K562 (cell line): ENCODE data around the gene MINPP1. TPM values are rescaled to one million over a fixed set of nuclear protein-coding genes. Genes with fewer than 3 reads are reported as not detected.

Source experiments
- CBFA2T2 ChIP-seq: fragments of 450-650 bp; conservative IDR thresholded peaks from 2 replicates; pipeline ENCODE4 v1.6.1; 2017; ENCODE audit warnings: mild to moderate bottlenecking
- CC2D1A ChIP-seq: fragments of 450-650 bp; IDR thresholded peaks from 2 replicates; pipeline ENCODE4 v1.6.1; 2017; ENCODE audit warnings: mild to moderate bottlenecking
- CHD1 ChIP-seq: fragments of 200-600 bp; sonication (generic); IDR thresholded peaks from one replicate; pipeline ENCODE4 v1.6.1; 2012; ENCODE audit warnings: mild to moderate bottlenecking, moderate library complexity, low read length, inconsistent platforms
- E2F4 ChIP-seq: sonication (generic); formaldehyde crosslinking; IDR thresholded peaks from 2 replicates; pipeline ENCODE4 v1.8.0; 2022; ENCODE audit warnings: mild to moderate bottlenecking, low read depth, missing genetic modification reagents
- ETV1 ChIP-seq: fragments of 450-650 bp; conservative IDR thresholded peaks from 2 replicates; pipeline ENCODE4 v1.6.1; 2016; ENCODE audit warnings: missing genetic modification characterization, control low read depth, low read depth, missing compliant biosample characterization
- FOXA1 ChIP-seq: fragments of 450-650 bp; IDR thresholded peaks from 2 replicates; pipeline ENCODE4 v1.6.1; 2016; ENCODE audit warnings: mild to moderate bottlenecking, borderline replicate concordance
- FUS ChIP-seq: fragments of 200-400 bp; formaldehyde crosslinking; optimal IDR thresholded peaks from 2 replicates; pipeline ENCODE3; 2017; ENCODE audit warnings: low read depth, low read length
- HMGN3 ChIP-seq: IDR thresholded peaks from 2 replicates; pipeline ENCODE4 v1.6.1; 2011; ENCODE audit warnings: borderline replicate concordance, low read depth, mild to moderate bottlenecking, mixed read lengths, low read length; ENCODE audit not compliant: insufficient read length; ENCODE audit errors: extremely low read depth
- KDM5B ChIP-seq: fragments of 200-600 bp; sonication (generic); IDR thresholded peaks from 2 replicates; pipeline ENCODE4 v1.6.1; 2012; ENCODE audit warnings: low read depth, mild to moderate bottlenecking, moderate library complexity, low read length, control low read depth, inconsistent platforms; ENCODE audit not compliant: insufficient replicate concordance
- MBD1 ChIP-seq: fragments of 250-450 bp; sonication (Bioruptor Pico); IDR thresholded peaks from 2 replicates; pipeline ENCODE4 v1.8.0; 2022; ENCODE audit warnings: inconsistent platforms
- MEF2D ChIP-seq: conservative IDR thresholded peaks from 2 replicates; pipeline ENCODE4 v1.6.1; 2016; ENCODE audit warnings: low read depth, missing genetic modification characterization, missing compliant biosample characterization
- MTA2 ChIP-seq: fragments of 450-650 bp; IDR thresholded peaks from 2 replicates; pipeline ENCODE4 v1.6.1; 2016; ENCODE audit warnings: low read depth
- PHTF2 ChIP-seq: fragments of 250-450 bp; sonication (Bioruptor Pico); IDR thresholded peaks from 2 replicates; pipeline ENCODE4 v1.5.0; 2021; ENCODE audit warnings: mild to moderate bottlenecking
- RBM14 ChIP-seq: fragments of 200-400 bp; formaldehyde crosslinking; IDR thresholded peaks from 2 replicates; pipeline ENCODE4 v1.6.1; 2018; ENCODE audit warnings: low read depth, mild to moderate bottlenecking, low read length, moderate library complexity, borderline replicate concordance; ENCODE audit not compliant: insufficient read depth
- TAF7 ChIP-seq: fragments of 450-650 bp; IDR thresholded peaks from 2 replicates; pipeline ENCODE4 v1.6.1; 2016; ENCODE audit warnings: missing genetic modification characterization, missing compliant biosample characterization
- XRCC4 ChIP-seq: IDR thresholded peaks from one replicate; pipeline ENCODE4 v1.6.1; 2011; ENCODE audit not compliant: insufficient read depth, insufficient read length; ENCODE audit errors: extremely low read depth
- ZBED1 ChIP-seq: IDR thresholded peaks from 2 replicates; pipeline ENCODE4 v1.6.1; 2014
- ZFP1 ChIP-seq: fragments of 450-650 bp; formaldehyde crosslinking; IDR thresholded peaks from 2 replicates; pipeline ENCODE4 v1.4.0; 2020; ENCODE audit warnings: mild to moderate bottlenecking, mixed read lengths
- ZNF507 ChIP-seq: conservative IDR thresholded peaks from 2 replicates; pipeline ENCODE4 v1.6.1; 2017; ENCODE audit warnings: missing genetic modification characterization, missing compliant biosample characterization
- ZNF639 ChIP-seq, 2 experiments: fragments of 200-800 bp in 1 of 2; sonication (Bioruptor generic) in 1 of 2; sonication (generic) in 1 of 2; formaldehyde crosslinking in 1 of 2; IDR thresholded peaks in 1 of 2; conservative IDR thresholded peaks in 1 of 2; 2 replicates each; pipeline versions ENCODE4 v1.5.0 to v1.6.1; 2016 to 2020; ENCODE audit warnings: missing compliant biosample characterization in 1 of 2, missing genetic modification characterization in 1 of 2, missing genetic modification reagents in 1 of 2
- ZNF77 ChIP-seq: fragments of 250-450 bp; sonication (Bioruptor Pico); IDR thresholded peaks from 2 replicates; pipeline ENCODE4 v1.5.0; 2020
- polyA plus RNA-seq, 8 experiments: library from polyadenylated mRNA; depleted of rRNA in 4 of 8; stranded (reverse) in 5 of 8; unstranded in 3 of 8; fragments of >200 nt; fragmentation: Nextera tagmentation in 2 of 8; fragmentation: Illumina TruSeq in 1 of 8; extraction: Ambion mirVana in 2 of 8; extraction: Trizol in 1 of 8; gene quantifications; 2 replicates each; pipeline versions ENCODE4 v1.2.1 to v1.2.3, GENCODE V29; 2011 to 2014; ENCODE audit warnings: inconsistent platforms in 1 of 8, missing spikeins in 1 of 8
- total RNA-seq, 7 experiments: library from RNA; depleted of rRNA in 6 of 7; stranded (reverse); fragments of >200 nt in 6 of 7; fragmentation: Illumina TruSeq in 2 of 7; extraction: Trizol in 2 of 7; gene quantifications; 2 replicates each; pipeline versions ENCODE4 v1.2.1 to v1.2.3, GENCODE V29; 2011 to 2021; ENCODE audit warnings: low replicate concordance in 1 of 7
- TF ChIP-seq, protein P1 (sequence below): fragments of 250-450 bp; sonication (Bioruptor Pico); IDR thresholded peaks from 2 replicates; pipeline ENCODE4 v1.8.0; 2021; ENCODE audit warnings: moderate library complexity, mild to moderate bottlenecking, inconsistent platforms

MINPP1 gene
- total and polyA plus RNA-seq, 9 of the 15 experiments (the other 6 are each of a cell fraction or from before 2014, with no cell fraction given) = 11.5 to 44.5 (median 27.1) TPM

- TF ChIP-seq, protein P1, sequence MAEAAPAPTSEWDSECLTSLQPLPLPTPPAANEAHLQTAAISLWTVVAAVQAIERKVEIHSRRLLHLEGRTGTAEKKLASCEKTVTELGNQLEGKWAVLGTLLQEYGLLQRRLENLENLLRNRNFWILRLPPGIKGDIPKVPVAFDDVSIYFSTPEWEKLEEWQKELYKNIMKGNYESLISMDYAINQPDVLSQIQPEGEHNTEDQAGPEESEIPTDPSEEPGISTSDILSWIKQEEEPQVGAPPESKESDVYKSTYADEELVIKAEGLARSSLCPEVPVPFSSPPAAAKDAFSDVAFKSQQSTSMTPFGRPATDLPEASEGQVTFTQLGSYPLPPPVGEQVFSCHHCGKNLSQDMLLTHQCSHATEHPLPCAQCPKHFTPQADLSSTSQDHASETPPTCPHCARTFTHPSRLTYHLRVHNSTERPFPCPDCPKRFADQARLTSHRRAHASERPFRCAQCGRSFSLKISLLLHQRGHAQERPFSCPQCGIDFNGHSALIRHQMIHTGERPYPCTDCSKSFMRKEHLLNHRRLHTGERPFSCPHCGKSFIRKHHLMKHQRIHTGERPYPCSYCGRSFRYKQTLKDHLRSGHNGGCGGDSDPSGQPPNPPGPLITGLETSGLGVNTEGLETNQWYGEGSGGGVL (CRISPR knock-in tag) = no peak
- no peak for TF ChIP-seq FOXA1
- TF ChIP-seq RBM14 = no peak
- no peak for TF ChIP-seq XRCC4
- no peak for TF ChIP-seq FUS
- TF ChIP-seq ZNF507 (tag) = no peak
- no peak for TF ChIP-seq CBFA2T2
- TF ChIP-seq CC2D1A = no peak
- no peak for TF ChIP-seq ETV1 (tag)
- no peak for TF ChIP-seq MEF2D
- peak; percentile 0 for TF ChIP-seq KDM5B
- no peak for TF ChIP-seq MTA2
- no peak for TF ChIP-seq TAF7
- TF ChIP-seq ZNF77 (CRISPR knock-in tag) = no peak
- TF ChIP-seq ZBED1 = no peak
- TF ChIP-seq ZFP1 (CRISPR knock-in tag) = no peak
- no peak for TF ChIP-seq ZNF639 (CRISPR knock-in tag; conservative IDR thresholded peaks at IDR 0.05 in 1 of 2, IDR thresholded peaks at IDR 0.05 in 1 of 2)
- TF ChIP-seq HMGN3 = no peak
- no peak for TF ChIP-seq E2F4
- peak; percentile 43 for TF ChIP-seq CHD1
- TF ChIP-seq MBD1 (CRISPR knock-in tag) = no peak
- TF ChIP-seq PHTF2 = no peak
Measured at GRCh38 chr10:87505366-87506111, 846 bp downstream of the MINPP1 start (continued).
